WI38 (cell line): ENCODE data around the gene TRIM65.

Source experiments
- H3K4me3 ChIP-seq: 2 replicates; pipeline ENCODE4 v1.5.1; 2011; ENCODE audit warnings: low read depth, mild to moderate bottlenecking, control low read depth, low read length
- CTCF ChIP-seq: IDR thresholded peaks from 2 replicates; pipeline ENCODE4 v1.5.1; 2012; ENCODE audit warnings: low read depth, mild to moderate bottlenecking, control low read depth, low read length

TRIM65 gene

GRCh38 chr17:75840799-75841164 is 56.0 kb downstream of the TRIM65 start:
- TF ChIP-seq CTCF, result no peak
- H3K4me3 ChIP-seq, result no peak overlapping the region

- TF ChIP-seq CTCF, result no peak
- H3K4me3 ChIP-seq, result no peak overlapping the region
These were observed 56.6 kb downstream of the TRIM65 start for GRCh38 chr17:75839942-75840798.
